SH-SY5Y (cell line): ENCODE results near the gene KRT31.

ENCODE experiments used
- GATA2 ChIP-seq: IDR thresholded peaks from 2 replicates; pipeline ENCODE4 v1.6.1; 2011; ENCODE audit warnings: mild to moderate bottlenecking, low read depth, low read length
- GATA3 ChIP-seq: IDR thresholded peaks from 2 replicates; pipeline ENCODE4 v1.6.1; 2011; ENCODE audit warnings: low read depth, mild to moderate bottlenecking, low read length, moderate library complexity

Gene KRT31

DNA sequence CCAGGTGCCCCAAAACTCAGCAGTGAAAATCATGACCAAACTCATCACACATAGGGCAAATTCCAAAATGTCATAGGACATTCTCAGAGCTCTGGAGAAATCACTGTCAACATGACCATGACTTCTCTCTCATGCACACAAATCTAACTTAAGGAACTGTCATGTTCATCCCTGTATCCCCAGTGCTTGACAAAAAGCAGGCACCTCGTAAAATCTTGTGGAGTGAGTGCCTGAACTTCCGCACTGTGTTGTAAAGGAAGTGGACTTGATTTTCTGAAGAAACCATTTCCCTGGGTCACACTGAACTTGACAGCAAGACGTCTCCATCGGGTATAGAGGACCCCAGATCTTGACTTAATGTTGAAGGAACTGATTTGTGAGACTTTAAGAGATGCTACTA, 24.2 kb upstream of the KRT31 start:
- TF ChIP-seq GATA3, result no peak
- TF ChIP-seq GATA2, result no peak

DNA sequence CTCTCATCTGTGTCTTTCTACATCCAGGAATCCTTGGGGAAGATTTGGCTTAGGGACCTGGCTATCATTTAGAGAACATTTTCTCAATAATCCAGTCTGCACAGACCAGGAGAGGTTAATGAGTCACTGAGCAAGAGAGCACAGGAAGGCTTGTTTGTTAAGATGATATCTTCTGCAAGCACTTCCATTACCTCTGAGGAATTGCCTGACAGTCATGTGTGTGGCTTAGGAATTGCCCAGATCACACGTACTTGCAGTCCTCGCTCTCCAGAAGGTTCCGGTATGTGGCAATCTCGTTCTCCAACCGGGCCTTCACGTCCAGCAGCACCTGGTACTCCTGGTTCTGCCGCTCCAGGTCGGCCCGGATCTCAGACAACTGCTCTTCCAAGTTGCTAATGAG, 23.7 kb upstream of the KRT31 start:
- TF ChIP-seq GATA2 (no peak), GATA3 (no peak)

DNA sequence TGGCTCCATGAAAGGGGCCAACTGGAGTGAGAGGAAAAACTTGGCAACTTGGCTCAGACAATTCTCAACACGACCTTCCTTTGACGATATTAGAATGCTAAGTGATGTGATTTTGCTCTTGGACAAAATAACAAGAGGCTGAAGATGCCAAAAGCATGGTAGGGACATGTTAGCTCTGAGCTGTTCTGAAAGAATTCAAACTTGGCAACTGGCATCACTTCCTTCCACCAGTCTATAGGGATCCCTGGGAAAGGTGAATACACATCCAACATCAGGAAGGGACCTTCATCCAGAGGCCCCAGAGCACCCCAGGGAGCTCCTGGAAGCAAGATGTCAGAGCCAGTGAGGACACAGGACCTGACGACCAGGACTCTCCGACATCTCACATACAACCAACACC, 22.7 kb upstream of the KRT31 start:
- no peak for TF ChIP-seq GATA3
- TF ChIP-seq GATA2, result no peak

DNA sequence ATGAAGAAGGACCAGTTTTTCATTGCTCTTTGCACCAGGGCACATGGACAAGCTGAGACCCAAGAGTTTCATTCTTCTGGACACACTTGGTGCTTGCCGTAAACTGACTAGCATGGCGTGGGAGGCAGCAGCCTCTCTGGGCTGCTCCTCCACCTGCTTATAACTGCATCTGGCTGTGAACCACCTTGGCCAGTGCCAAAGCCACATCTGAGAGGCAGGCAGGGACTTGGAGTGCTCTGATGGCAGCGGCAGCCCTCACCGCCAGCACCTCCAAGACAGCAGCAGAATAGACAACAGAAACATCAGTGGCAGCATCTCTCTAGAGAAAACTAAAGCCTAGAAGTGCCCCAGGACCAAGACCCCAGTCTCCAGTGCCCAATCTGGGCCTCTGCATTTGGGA, 22.3 kb upstream of the KRT31 start:
- no peak for TF ChIP-seq GATA2
- TF ChIP-seq GATA3, result no peak

- TF ChIP-seq GATA3 (no peak), GATA2 (no peak)
Measured at GRCh38 chr17:41418116-41418860, 20.9 kb upstream of the KRT31 start.

DNA sequence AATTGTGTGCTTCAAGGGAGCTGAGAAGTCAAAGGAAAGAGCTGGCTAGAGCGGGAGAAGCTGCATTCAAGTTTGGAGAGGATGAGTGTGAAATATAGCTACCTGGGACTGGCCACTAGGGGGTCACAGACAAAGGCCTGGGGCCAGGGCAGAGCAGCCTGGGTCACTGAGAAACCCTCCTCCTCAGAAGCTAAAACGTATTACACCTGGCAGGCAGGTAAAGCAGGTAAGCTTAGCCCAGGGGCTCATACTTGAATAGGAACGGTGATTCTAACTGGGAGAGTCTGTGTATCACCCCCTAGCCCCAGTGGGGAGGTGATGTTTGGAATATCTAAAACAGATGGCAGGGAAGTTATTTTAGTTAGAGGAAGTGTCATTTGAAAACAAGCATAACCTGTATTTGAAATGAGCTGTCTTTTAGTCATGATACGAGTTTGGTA, 20.2 kb upstream of the KRT31 start:
- no peak for TF ChIP-seq GATA3
- TF ChIP-seq GATA2, result no peak

DNA sequence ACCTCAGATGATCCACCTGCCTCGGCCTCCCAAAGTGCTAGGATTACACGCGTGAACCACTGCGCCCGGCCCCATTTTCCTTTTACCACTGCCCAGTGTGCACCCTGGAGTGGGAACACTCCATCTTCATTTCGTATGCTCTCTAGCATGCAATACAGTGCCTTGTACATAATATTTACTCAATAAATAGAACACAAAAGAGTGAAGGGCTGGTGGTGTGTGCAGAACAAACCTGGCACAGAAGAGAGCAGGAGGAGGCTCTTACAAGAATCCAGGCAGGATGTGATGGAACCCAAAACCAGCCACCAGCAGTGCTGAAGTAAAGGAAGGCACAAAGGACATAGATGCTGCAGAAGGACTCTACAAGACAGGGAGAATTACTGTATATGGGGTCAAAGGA, 19.7 kb upstream of the KRT31 start:
- TF ChIP-seq GATA2, result no peak
- TF ChIP-seq GATA3, result no peak

GRCh38 chr17:41416479-41416878, 19.1 kb upstream of the KRT31 start:
- TF ChIP-seq GATA3, result no peak
- TF ChIP-seq GATA2, result no peak

- TF ChIP-seq GATA3 (no peak), GATA2 (no peak)
Measured at GRCh38 chr17:41415833-41416335, 18.5 kb upstream of the KRT31 start.

DNA sequence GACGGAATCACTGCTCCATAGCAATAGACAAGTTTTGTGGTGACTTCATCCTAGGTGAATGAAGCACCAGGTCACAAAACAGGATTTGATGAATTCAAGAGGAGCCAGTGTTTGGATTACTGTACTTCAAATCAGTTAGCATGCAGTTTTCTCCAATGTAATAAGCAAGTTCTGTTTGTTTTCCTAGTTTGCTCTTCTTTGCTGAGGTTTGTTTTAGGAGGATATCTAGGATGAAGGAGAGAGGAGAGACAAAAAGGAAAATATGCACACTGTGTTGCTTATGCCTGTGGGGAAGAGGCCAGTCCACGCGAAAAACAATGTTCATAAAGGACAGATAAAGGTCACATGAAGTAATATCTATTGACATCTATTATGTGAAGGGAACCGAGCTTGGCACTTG, 18.0 kb upstream of the KRT31 start:
- TF ChIP-seq GATA3 (no peak), GATA2 (no peak)

GRCh38 chr17:41413982-41414381, 16.6 kb upstream of the KRT31 start:
- TF ChIP-seq GATA3, result no peak
- TF ChIP-seq GATA2, result no peak

- TF ChIP-seq GATA3 (no peak), GATA2 (no peak)
Measured at GRCh38 chr17:41413353-41413957, 16.0 kb upstream of the KRT31 start.

- no peak for TF ChIP-seq GATA2
- no peak for TF ChIP-seq GATA3
Measured at GRCh38 chr17:41411072-41411840, 13.8 kb upstream of the KRT31 start.

GRCh38 chr17:41407226-41407625, 9.8 kb upstream of the KRT31 start:
- no peak for TF ChIP-seq GATA3
